Activated naive CD4-positive, alpha-beta T cell treated with anti-CD3 and anti-CD28 coated beads, Interleukin-2, amount 50 U/mL, for 24 hours (primary cell): Measurements from ENCODE around the gene YY1AP1.
"Not testable (repeated sequence)": the region's sequence is repeated elsewhere in the genome, so short reads cannot be mapped to it uniquely, and the experiment has no call there.

Experiments
- H3K27ac Mint-ChIP-seq: one replicate; pipeline ENCODE4 v1.8.0; 2021; ENCODE audit warnings: mild to moderate bottlenecking, mixed read lengths
- H3K27me3 Mint-ChIP-seq: one replicate; pipeline ENCODE4 v1.8.0; 2021; ENCODE audit warnings: mixed read lengths
- H3K36me3 Mint-ChIP-seq: one replicate; pipeline ENCODE4 v1.8.0; 2021; ENCODE audit warnings: mixed read lengths
- H3K4me1 Mint-ChIP-seq: one replicate; pipeline ENCODE4 v1.8.0; 2021; ENCODE audit warnings: mixed read lengths
- H3K4me3 Mint-ChIP-seq: one replicate; pipeline ENCODE4 v1.8.0; 2021; ENCODE audit warnings: mild to moderate bottlenecking, mixed read lengths
- H3K9me3 Mint-ChIP-seq: one replicate; pipeline ENCODE4 v1.8.0; 2021; ENCODE audit warnings: mixed read lengths

YY1AP1 gene

GRCh38 chr1:155701675-155702074 is 13.1 kb upstream of the YY1AP1 start:
- peaks cover 53% of the 10 kb centered on the region for H3K4me1 Mint-ChIP-seq
- not testable (repeated sequence) for H3K27me3 Mint-ChIP-seq, H3K4me3 Mint-ChIP-seq, H3K36me3 Mint-ChIP-seq, H3K9me3 Mint-ChIP-seq, H3K27ac Mint-ChIP-seq

- H3K4me1 Mint-ChIP-seq = peaks cover 63% of the 10 kb centered on the region
- not testable (repeated sequence) for H3K36me3 Mint-ChIP-seq, H3K27ac Mint-ChIP-seq, H3K27me3 Mint-ChIP-seq, H3K9me3 Mint-ChIP-seq, H3K4me3 Mint-ChIP-seq
These were observed 10.5 kb upstream of the YY1AP1 start for GRCh38 chr1:155699062-155699461.

DNA sequence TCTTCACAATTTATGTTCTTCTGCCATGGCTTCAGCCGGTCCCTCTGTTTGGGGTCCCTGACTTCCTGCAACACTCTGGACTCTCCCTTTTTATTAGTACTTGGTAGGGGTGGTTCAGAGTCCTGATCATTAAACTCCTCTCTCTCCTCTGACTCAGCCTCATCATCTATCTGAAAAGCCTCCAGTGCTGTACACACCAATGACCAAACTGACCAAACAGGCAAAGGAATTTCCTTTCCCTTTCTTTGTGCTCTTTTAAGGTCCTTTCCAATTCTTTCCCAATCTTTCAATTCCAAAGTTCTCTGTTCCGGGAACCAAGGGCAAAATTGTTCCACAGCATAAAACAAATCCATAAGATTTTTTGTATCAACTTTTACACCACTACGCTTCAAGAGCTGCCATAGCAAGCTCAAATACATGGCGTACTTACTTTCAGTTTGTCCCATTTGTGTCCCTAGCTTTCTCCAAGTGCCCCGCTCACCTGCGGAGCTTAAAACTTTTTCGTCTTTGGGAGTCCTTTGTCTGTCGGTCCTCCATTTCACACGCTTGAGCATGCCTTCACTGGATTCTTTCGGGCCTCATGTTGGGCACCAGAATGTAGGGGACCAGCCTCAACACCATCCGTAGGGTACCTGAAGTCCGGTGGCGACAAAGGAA is 9.9 kb upstream of the YY1AP1 start:
- Mint-ChIP-seq H3K4me1 (peaks cover 63% of the 10 kb centered on the region), H3K4me3 (no peak overlapping the region), H3K9me3 (no peaks in the 10 kb centered on the region), H3K27ac (no peak overlapping the region), H3K36me3 (peaks cover 6% of the 10 kb centered on the region), H3K27me3 (no peaks in the 10 kb centered on the region)

GRCh38 chr1:155697616-155698015 is 9.0 kb upstream of the YY1AP1 start:
- not testable (repeated sequence) for H3K36me3 Mint-ChIP-seq

GRCh38 chr1:155697046-155697445 is 8.5 kb upstream of the YY1AP1 start:
- peaks cover 12% of the 10 kb centered on the region for H3K36me3 Mint-ChIP-seq
- no peaks in the 10 kb centered on the region for H3K9me3 Mint-ChIP-seq
- no peak overlapping the region for H3K27ac Mint-ChIP-seq
- H3K27me3 Mint-ChIP-seq = no peaks in the 10 kb centered on the region
- H3K4me1 Mint-ChIP-seq = peaks cover 71% of the 10 kb centered on the region
- no peak overlapping the region for H3K4me3 Mint-ChIP-seq

More at GRCh38 chr1:155697616-155698015, 9.0 kb upstream of the YY1AP1 start:
- H3K27ac Mint-ChIP-seq, H3K27me3 Mint-ChIP-seq, H3K9me3 Mint-ChIP-seq, H3K4me3 Mint-ChIP-seq: not testable (repeated sequence)
- peaks cover 66% of the 10 kb centered on the region for H3K4me1 Mint-ChIP-seq

DNA sequence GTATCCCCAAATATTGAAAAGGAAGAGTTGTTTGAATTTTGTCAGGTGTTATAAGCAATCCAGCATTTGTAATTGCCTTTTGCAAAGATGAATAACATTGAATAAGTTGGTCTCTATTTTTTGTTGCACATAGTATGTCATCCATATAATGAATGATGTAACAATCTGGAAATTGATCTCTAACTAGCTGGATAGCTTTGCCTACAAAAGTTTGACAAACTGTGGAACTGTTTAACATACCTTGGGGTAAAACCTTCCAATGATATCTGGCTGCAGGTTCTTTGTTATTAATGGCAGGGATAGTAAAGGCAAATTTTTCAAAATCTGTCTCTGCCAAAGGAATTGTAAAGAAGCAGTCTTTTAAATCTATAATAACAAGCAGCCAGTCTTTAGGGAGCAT is 8.0 kb upstream of the YY1AP1 start:
- peaks cover 76% of the 10 kb centered on the region for H3K4me1 Mint-ChIP-seq
- H3K4me3 Mint-ChIP-seq = no peak overlapping the region
- H3K9me3 Mint-ChIP-seq = no peaks in the 10 kb centered on the region
- H3K27ac Mint-ChIP-seq = no peak overlapping the region
- no peaks in the 10 kb centered on the region for H3K27me3 Mint-ChIP-seq
- H3K36me3 Mint-ChIP-seq = peaks cover 15% of the 10 kb centered on the region

GRCh38 chr1:155695608-155696007 is 7.0 kb upstream of the YY1AP1 start:
- Mint-ChIP-seq H3K36me3 (peaks cover 21% of the 10 kb centered on the region), H3K27ac (no peak overlapping the region), H3K4me3 (no peak overlapping the region), H3K27me3 (no peaks in the 10 kb centered on the region), H3K4me1 (peaks cover 84% of the 10 kb centered on the region), H3K9me3 (no peaks in the 10 kb centered on the region)

GRCh38 chr1:155695072-155695471 is 6.5 kb upstream of the YY1AP1 start:
- peaks cover 21% of the 10 kb centered on the region for H3K36me3 Mint-ChIP-seq
- peaks cover 86% of the 10 kb centered on the region for H3K4me1 Mint-ChIP-seq
- H3K9me3 Mint-ChIP-seq = no peaks in the 10 kb centered on the region
- no peak overlapping the region for H3K27ac Mint-ChIP-seq
- H3K27me3 Mint-ChIP-seq = no peaks in the 10 kb centered on the region
- H3K4me3 Mint-ChIP-seq = peak overlapping the region; percentile 49

DNA sequence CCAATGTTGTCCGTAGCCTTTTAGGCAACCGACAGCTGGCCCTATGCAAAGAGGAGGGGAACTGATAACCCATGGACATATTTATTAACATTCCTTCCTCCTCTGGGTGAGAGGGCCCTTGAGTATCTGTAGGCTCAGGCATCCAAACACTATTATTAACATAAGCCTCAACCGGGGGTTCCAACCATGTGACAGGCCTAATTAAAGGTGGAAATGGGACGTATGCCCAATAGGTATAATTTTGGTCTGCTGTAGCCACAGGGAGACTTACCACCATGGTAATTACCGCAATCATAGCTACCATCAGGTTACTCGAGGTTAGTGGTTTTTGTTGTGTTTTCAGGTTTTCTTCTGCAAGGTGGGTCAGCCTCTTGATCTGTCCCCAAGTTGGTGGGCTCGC is 5.6 kb upstream of the YY1AP1 start:
- Mint-ChIP-seq H3K4me1 (peaks cover 87% of the 10 kb centered on the region), H3K4me3 (no peak overlapping the region), H3K36me3 (peaks cover 23% of the 10 kb centered on the region)

DNA sequence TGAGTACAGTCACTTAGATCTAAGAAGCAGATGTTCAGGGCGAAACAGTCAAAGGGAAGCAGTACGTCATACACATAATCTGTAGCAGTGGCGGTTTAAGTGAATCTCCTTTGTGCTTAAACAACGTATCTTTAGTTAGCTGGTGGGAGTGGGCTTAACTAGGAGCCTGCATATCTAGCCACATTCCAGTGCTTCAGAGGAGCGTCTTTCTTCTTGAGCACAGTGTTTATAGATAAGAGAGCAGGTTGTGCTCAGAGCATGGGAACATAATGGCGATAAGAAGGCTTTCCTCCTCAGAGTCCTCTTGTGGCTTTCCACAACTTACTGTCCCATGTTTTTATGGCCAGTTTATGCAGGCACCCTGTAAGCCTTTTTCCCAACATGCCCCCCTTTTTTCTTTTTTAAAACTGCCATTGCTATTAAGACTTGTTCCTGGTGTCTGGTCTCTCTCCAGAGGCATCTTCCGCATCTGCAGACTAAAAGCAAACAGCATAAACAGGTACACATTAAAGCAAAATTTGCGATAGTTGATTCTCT is 3.5 kb upstream of the YY1AP1 start:
- no peak overlapping the region for H3K27ac Mint-ChIP-seq
- H3K4me3 Mint-ChIP-seq = peak overlapping the region; percentile 75
- no peaks in the 10 kb centered on the region for H3K27me3 Mint-ChIP-seq
- peaks cover 70% of the 10 kb centered on the region for H3K4me1 Mint-ChIP-seq
- peaks cover 23% of the 10 kb centered on the region for H3K36me3 Mint-ChIP-seq
- H3K9me3 Mint-ChIP-seq = no peaks in the 10 kb centered on the region

More for the DNA sequence above, 5.6 kb upstream of the YY1AP1 start:
- Mint-ChIP-seq H3K27ac (no peak overlapping the region), H3K27me3 (no peaks in the 10 kb centered on the region), H3K9me3 (no peaks in the 10 kb centered on the region)

GRCh38 chr1:155689081-155689607 is 570 bp upstream of the YY1AP1 start, which contains the start of gene DAP3:
DAP3 (plus strand) TSS chr1:155689091; CDS start chr1:155709780, 20,689 bp downstream.
- H3K9me3 Mint-ChIP-seq, H3K27me3 Mint-ChIP-seq: not testable (repeated sequence)
- H3K36me3 Mint-ChIP-seq = peaks cover 20% of the 10 kb centered on the region
- H3K27ac Mint-ChIP-seq = peak within 1 kb of the TSS; percentile 94
- peak within 1 kb of the TSS; percentile 98 for H3K4me3 Mint-ChIP-seq
- peaks cover 73% of the 10 kb centered on the region for H3K4me1 Mint-ChIP-seq

GRCh38 chr1:155687705-155688323 is 760 bp downstream of the YY1AP1 start:
- Mint-ChIP-seq H3K4me3 (peak overlapping the region; percentile 98), H3K4me1 (peaks cover 73% of the 10 kb centered on the region), H3K36me3 (peaks cover 19% of the 10 kb centered on the region), H3K27ac (peak overlapping the region; percentile 94)
- not testable (repeated sequence) for H3K9me3 Mint-ChIP-seq, H3K27me3 Mint-ChIP-seq

- no peak overlapping the region for H3K27ac Mint-ChIP-seq
- H3K4me3 Mint-ChIP-seq = no peak overlapping the region
- no peaks in the 10 kb centered on the region for H3K9me3 Mint-ChIP-seq
- peaks cover 9% of the 10 kb centered on the region for H3K36me3 Mint-ChIP-seq
- H3K27me3 Mint-ChIP-seq = no peaks in the 10 kb centered on the region
- H3K4me1 Mint-ChIP-seq = peaks cover 60% of the 10 kb centered on the region
These were observed 6.8 kb downstream of the YY1AP1 start for GRCh38 chr1:155681776-155682175.

- Mint-ChIP-seq H3K9me3 (no peaks in the 10 kb centered on the region), H3K27me3 (no peaks in the 10 kb centered on the region), H3K4me3 (no peak overlapping the region), H3K27ac (no peak overlapping the region), H3K36me3 (peaks cover 14% of the 10 kb centered on the region), H3K4me1 (peaks cover 48% of the 10 kb centered on the region)
These were observed 8.0 kb downstream of the YY1AP1 start for GRCh38 chr1:155680531-155680930.

DNA sequence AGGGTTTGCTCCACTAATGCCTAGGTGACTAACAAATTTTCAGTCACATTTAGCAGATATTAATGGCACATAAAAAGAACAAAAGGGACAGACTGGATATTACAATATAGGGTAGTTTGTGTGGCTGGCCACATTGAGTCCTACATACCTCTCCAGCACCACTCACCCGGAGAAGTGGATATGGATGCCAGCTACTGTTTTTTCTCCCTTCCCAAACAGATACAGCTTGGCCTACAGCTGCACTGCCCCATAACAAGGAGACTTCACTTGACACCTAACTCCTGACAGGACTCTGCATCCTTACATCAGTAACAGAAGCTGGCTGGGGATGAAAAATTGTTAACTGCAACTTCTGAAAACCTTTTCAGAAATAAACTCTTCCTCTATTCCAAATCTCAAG is 9.6 kb downstream of the YY1AP1 start:
- H3K27me3 Mint-ChIP-seq, H3K27ac Mint-ChIP-seq, H3K9me3 Mint-ChIP-seq, H3K4me3 Mint-ChIP-seq: not testable (repeated sequence)
- H3K36me3 Mint-ChIP-seq = peaks cover 12% of the 10 kb centered on the region
- peaks cover 32% of the 10 kb centered on the region for H3K4me1 Mint-ChIP-seq

DNA sequence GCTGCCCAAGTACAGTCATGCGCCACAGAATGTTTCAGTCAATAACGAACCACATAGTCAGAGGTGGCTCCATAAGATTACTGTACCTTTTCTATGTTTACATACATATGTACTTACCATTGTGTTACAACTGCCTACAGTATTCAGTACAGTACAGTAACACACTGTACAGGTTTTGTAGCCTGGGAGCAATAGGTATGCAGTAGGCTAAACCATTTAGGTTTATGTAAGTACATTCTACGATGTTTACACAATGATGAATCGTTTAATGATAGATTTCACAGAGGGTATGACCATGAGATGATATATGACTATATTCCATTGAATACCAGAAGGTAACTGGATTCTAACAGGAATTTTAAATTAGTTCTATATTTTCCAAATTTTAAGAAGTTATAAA is 10.5 kb downstream of the YY1AP1 start:
- Mint-ChIP-seq H3K4me3 (no peak overlapping the region), H3K4me1 (peaks cover 23% of the 10 kb centered on the region), H3K27ac (no peak overlapping the region), H3K36me3 (peaks cover 12% of the 10 kb centered on the region), H3K27me3 (no peaks in the 10 kb centered on the region), H3K9me3 (no peaks in the 10 kb centered on the region)
